Retinal pigment epithelial cell (primary cell): Measurements from ENCODE around the gene ZNF763.
A peak's percentile ranks its signal among the peaks of the same experiment; 100 is the strongest.

Experiments
- DNase-seq: peaks from one replicate; pipeline ENCODE4 v3.0.0-alpha.2; 2010; ENCODE audit warnings: low read depth
- H3K4me3 ChIP-seq: 2 replicates; pipeline ENCODE4 v1.5.1; 2011; ENCODE audit warnings: mild to moderate bottlenecking, low read length, control low read depth, moderate library complexity
- CTCF ChIP-seq: conservative IDR thresholded peaks from 2 replicates; pipeline ENCODE4 v1.5.1; 2011; ENCODE audit warnings: low read depth, low read length, control low read depth, inconsistent platforms

Gene ZNF763

GRCh38 chr19:11963566-11964355 is 1.1 kb upstream of the ZNF763 start:
- DNase-seq: no peak
- H3K4me3 ChIP-seq: no peak overlapping the region
- peak; percentile 57 for TF ChIP-seq CTCF

GRCh38 chr19:11964496-11964857 is 363 bp upstream of the ZNF763 start:
- DNase-seq: no peak
- peak overlapping the region; percentile 76 for H3K4me3 ChIP-seq
- TF ChIP-seq CTCF: peak; percentile 13

- no peak for TF ChIP-seq CTCF
- DNase-seq: no peak
- H3K4me3 ChIP-seq: no peak overlapping the region
Measured at GRCh38 chr19:11970174-11970573, 5.3 kb downstream of the ZNF763 start.

- no peak for DNase-seq
- no peak for TF ChIP-seq CTCF
- no peak overlapping the region for H3K4me3 ChIP-seq
Measured at GRCh38 chr19:11971041-11971440, 6.2 kb downstream of the ZNF763 start.

GRCh38 chr19:11973019-11973810 is 8.4 kb downstream of the ZNF763 start:
- no peak for TF ChIP-seq CTCF
- DNase-seq: no peak
- H3K4me3 ChIP-seq: no peak overlapping the region

- no peak overlapping the region for H3K4me3 ChIP-seq
- no peak for TF ChIP-seq CTCF
- no peak for DNase-seq
Measured at GRCh38 chr19:11978492-11979100, 13.8 kb downstream of the ZNF763 start.
